Sigmoid colon (tissue), 7 donors: ENCODE results near the gene CSH2. TPM values are rescaled to one million over a fixed set of nuclear protein-coding genes. Genes with fewer than 3 reads are reported as not detected.

Experiments
- DNase-seq: peaks from one replicate; pipeline ENCODE4 v3.0.0-alpha.2; 2019
- H3K27ac ChIP-seq, 4 donors: fragments of 200-600 bp; sonication (generic); one replicate each; pipeline ENCODE4 v1.5.1; 2016 to 2019; ENCODE audit warnings: mild to moderate bottlenecking in 1 of 4
- H3K27me3 ChIP-seq, 3 donors: fragments of 200-600 bp; sonication (generic); one replicate each; pipeline ENCODE4 v1.5.1; 2019; ENCODE audit warnings: mild to moderate bottlenecking in 1 of 3
- H3K36me3 ChIP-seq, 4 donors: fragments of 200-600 bp; sonication (generic); one replicate each; pipeline ENCODE4 v1.5.1; 2016 to 2019
- H3K4me1 ChIP-seq, 4 donors: fragments of 200-600 bp; sonication (generic); one replicate each; pipeline ENCODE4 v1.5.1; 2017 to 2019
- H3K4me3 ChIP-seq, 4 donors: fragments of 200-600 bp; sonication (generic); one replicate each; pipeline ENCODE4 v1.5.1; 2017 to 2019; ENCODE audit warnings: mild to moderate bottlenecking in 2 of 4, moderate library complexity in 1 of 4
- H3K9me3 ChIP-seq, 4 donors: fragments of 200-600 bp in 3 of 4; sonication (generic) in 3 of 4; one replicate each; pipeline versions ENCODE4 v1.5.1 to v1.6.1; 2013 to 2019
- CTCF ChIP-seq, 4 experiments: fragments of 450-650 bp in 3 of 4; fragments of 200-600 bp in 1 of 4; IDR thresholded peaks; one replicate each; pipeline ENCODE4 v1.5.1; 2016 to 2019; ENCODE audit warnings: antibody characterized with exemption in 4 of 4, mild to moderate bottlenecking in 3 of 4, moderate library complexity in 2 of 4
- EP300 ChIP-seq, 4 donors: sonication (generic); formaldehyde crosslinking; IDR thresholded peaks; one replicate each; pipeline ENCODE4 v1.6.1; 2017; ENCODE audit warnings: antibody characterized with exemption in 4 of 4
- POLR2A ChIP-seq, 2 donors: fragments of 450-650 bp; IDR thresholded peaks; one replicate each; pipeline ENCODE4 v1.6.1; 2016; ENCODE audit warnings: antibody characterized with exemption in 2 of 2, mild to moderate bottlenecking in 2 of 2, moderate library complexity in 2 of 2
- POLR2AphosphoS5 ChIP-seq, 4 donors: sonication (generic); formaldehyde crosslinking; IDR thresholded peaks; one replicate each; pipeline ENCODE4 v1.6.1; 2017; ENCODE audit warnings: antibody characterized with exemption in 4 of 4
- WGBS, 2 donors: extraction: QIAGEN DNeasy Blood & Tissue Kit; methylation state at CpG; one replicate each; pipeline ENCODE4 v1.1.7; 2013; 5-methylcytosine and 5-hydroxymethylcytosine counted together
- intact Hi-C: fragments of 100-400 bp; cut with DNase I; formaldehyde crosslinking; loops from one replicate; pipeline ENCODE4 v1.15.1; 2023
- polyA plus RNA-seq, 3 donors: library from polyadenylated mRNA; stranded (reverse); fragments of 200-250 nt; gene quantifications; one replicate each; pipeline ENCODE4 v1.2.3, GENCODE V29; 2013
- total RNA-seq, 4 donors: library from RNA; depleted of rRNA; stranded (reverse); fragments of >200 nt; gene quantifications; one replicate each; pipeline ENCODE4 v1.1.0, GENCODE V29; 2016
- donor health status: healthy with polysubstance abuse.
- donor health status: Bipolar disorder and iron deficiency.
- donor health status: healthy.

The CSH2 gene
- total and polyA plus RNA-seq, 7 donors = not detected

- H3K4me1 ChIP-seq = peaks cover 0 to 32% (median 11%) of the 10 kb centered on the region in 4 donors
- H3K36me3 ChIP-seq = no peaks in the 10 kb centered on the region
- 85 to 90% methylated on average over 9 of the region's 9 CpGs for WGBS, 2 donors
- no peak overlapping the region for H3K27ac ChIP-seq
- no peaks in the 10 kb centered on the region for H3K27me3 ChIP-seq
- intact Hi-C loops = no loop called here
- peak; percentile 56 for DNase-seq
- TF ChIP-seq EP300 (IDR thresholded peaks at IDR 0.05) = no peak
- TF ChIP-seq CTCF (IDR thresholded peaks at IDR 0.05) = no peak
- no peaks in the 10 kb centered on the region for H3K9me3 ChIP-seq
- no peak overlapping the region for H3K4me3 ChIP-seq
Observed at GRCh38 chr17:63850401-63850800, 23.1 kb downstream of the CSH2 start.

GRCh38 chr17:63848834-63849689, 24.4 kb downstream of the CSH2 start:
- Histone ChIP-seq H3K4me3 (peak overlapping the region; percentile 8 to 39 (median 24)), H3K27me3 (no peaks in the 10 kb centered on the region), H3K9me3 (no peaks in the 10 kb centered on the region), H3K27ac (peak overlapping the region; percentile 55 to 81 (median 64)), H3K36me3 (no peaks in the 10 kb centered on the region), H3K4me1 (peaks cover 0 to 40% (median 17%) of the 10 kb centered on the region in 4 donors)
- intact Hi-C loops = no loop called here
- DNase-seq = peak; percentile 96
- peak; percentile 50 to 77 (median 63) for TF ChIP-seq CTCF (IDR thresholded peaks at IDR 0.05)
- peak in 2 of 4 donors; percentile 35 to 43 for TF ChIP-seq POLR2AphosphoS5 (IDR thresholded peaks at IDR 0.05)
- no peak for TF ChIP-seq EP300 (IDR thresholded peaks at IDR 0.05)
- 20 to 22% methylated on average over 82 of the region's 82 CpGs for WGBS, 2 donors

GRCh38 chr17:63847525-63848249, 25.8 kb downstream of the CSH2 start:
- intact Hi-C loops = no loop called here
- H3K36me3 ChIP-seq = no peaks in the 10 kb centered on the region
- H3K27me3 ChIP-seq = no peaks in the 10 kb centered on the region
- H3K27ac ChIP-seq = peak overlapping the region in 3 of 4 donors; percentile 55 to 81 (median 70)
- H3K9me3 ChIP-seq = no peaks in the 10 kb centered on the region
- TF ChIP-seq CTCF (IDR thresholded peaks at IDR 0.05) = no peak
- H3K4me1 ChIP-seq = peaks cover under 1 to 50% (median 25%) of the 10 kb centered on the region in 4 donors
- H3K4me3 ChIP-seq = no peak overlapping the region
- WGBS, 2 donors = 82 to 97% methylated on average over 3 of the region's 3 CpGs
- DNase-seq = peak; percentile 70

- Histone ChIP-seq H3K9me3 (no peaks in the 10 kb centered on the region), H3K36me3 (no peaks in the 10 kb centered on the region), H3K27ac (no peak overlapping the region), H3K4me1 (peaks cover 3 to 60% (median 37%) of the 10 kb centered on the region in 4 donors), H3K27me3 (no peaks in the 10 kb centered on the region), H3K4me3 (no peak overlapping the region)
- intact Hi-C loops = no loop called here
- 39 to 89% methylated on average over 1 of the region's 1 CpG for WGBS, 2 donors
- no peak for TF ChIP-seq EP300 (IDR thresholded peaks at IDR 0.05)
- no peak for TF ChIP-seq CTCF (IDR thresholded peaks at IDR 0.05)
- no peak for TF ChIP-seq POLR2AphosphoS5 (IDR thresholded peaks at IDR 0.05)
- TF ChIP-seq POLR2A (IDR thresholded peaks at IDR 0.05) = no peak
- DNase-seq = no peak
Observed at GRCh38 chr17:63845509-63845908, 28.0 kb downstream of the CSH2 start.
